GM18517 (cell line): ENCODE results near the gene ZNF345.

Source experiments
- ATAC-seq: cut with Tn5 transposase; IDR thresholded peaks from one replicate; pipeline ENCODE4 v1.9.1; 2021; ENCODE audit warnings: mild to moderate bottlenecking, moderate library complexity; ENCODE audit not compliant: unreplicated experiment

Gene ZNF345

GRCh38 chr19:36850559-36851442, at the start of gene ZNF345:
Gene ZNF345, plus strand, starts transcription at chr19:36850876. Its CDS starts 25,955 bp downstream, at chr19:36876831.
- ATAC-seq: peak; percentile 62

GRCh38 chr19:36805364-36805763, 45.3 kb upstream of the ZNF345 start:
- ATAC-seq: no peak

- ATAC-seq: no peak
Measured at GRCh38 chr19:36807029-36807428, 43.6 kb upstream of the ZNF345 start.

GRCh38 chr19:36819130-36819630, 31.5 kb upstream of the ZNF345 start:
- ATAC-seq: no peak

- no peak for ATAC-seq
Measured at GRCh38 chr19:36821758-36822157, 28.9 kb upstream of the ZNF345 start.

- no peak for ATAC-seq
Measured at GRCh38 chr19:36833430-36833829, 17.2 kb upstream of the ZNF345 start.

- no peak for ATAC-seq
Measured at GRCh38 chr19:36837176-36837905, 13.3 kb upstream of the ZNF345 start.

- peak; percentile 80 for ATAC-seq
Measured at GRCh38 chr19:36837906-36838783, 12.5 kb upstream of the ZNF345 start, which contains the start of gene ZNF790. Gene ZNF790, minus strand, starts transcription at chr19:36838387. Its CDS starts 12,768 bp downstream, at chr19:36825619.

- no peak for ATAC-seq
Measured at GRCh38 chr19:36838784-36839324, 11.8 kb upstream of the ZNF345 start.

GRCh38 chr19:36847968-36848367, 2.7 kb upstream of the ZNF345 start:
- no peak for ATAC-seq

- peak; percentile 69 for ATAC-seq
Measured at GRCh38 chr19:36849701-36850558, 746 bp upstream of the ZNF345 start.

- no peak for ATAC-seq
Measured at GRCh38 chr19:36851898-36852297, 1.2 kb downstream of the ZNF345 start.

- ATAC-seq: no peak
Measured at GRCh38 chr19:36876993-36877938, 26.6 kb downstream of the ZNF345 start.

GRCh38 chr19:36891768-36892357, 41.2 kb downstream of the ZNF345 start:
- ATAC-seq: no peak

GRCh38 chr19:36894849-36895383, 44.2 kb downstream of the ZNF345 start:
- ATAC-seq: no peak

- no peak for ATAC-seq
Measured at GRCh38 chr19:36898422-36898821, 47.7 kb downstream of the ZNF345 start.

- peak; percentile 91 for ATAC-seq
Measured at GRCh38 chr19:36915992-36916830, 65.5 kb downstream of the ZNF345 start, which contains the start of the genes ZNF568 and ZNF829. Gene ZNF568, plus strand, starts transcription at chr19:36916332. Its CDS starts 6,439 bp downstream, at chr19:36922771. Gene ZNF829, minus strand, starts transcription at chr19:36916291. Its CDS starts 1,124 bp downstream, at chr19:36915167.
